WTC11 (cell line): Measurements from ENCODE around the gene INHA. TPM values are rescaled to one million over a fixed set of nuclear protein-coding genes. Genes with fewer than 3 reads are reported as not detected.

Experiments used
- ATAC-seq: fragments of 200-7000 bp; cut with Tn5 transposase; 2 replicates; pipeline ENCODE4 v1.10.0; 2021; ENCODE audit warnings: mild to moderate bottlenecking, moderate library complexity
- CTCF ChIA-PET: fragments of 300-600 bp; sonication (Branson Sonifier 250); formaldehyde crosslinking; loops from one replicate; lab custom pipeline; 2021; ENCODE audit warnings: antibody characterized with exemption; lab: Charles Lee
- POLR2A ChIA-PET: fragments of 350-600 bp; sonication (Branson Sonifier 250); formaldehyde crosslinking; loops from one replicate; lab custom pipeline; 2021; ENCODE audit warnings: antibody characterized with exemption; lab: Charles Lee
- DNase-seq: peaks from one replicate; pipeline ENCODE4 v3.0.0; 2021; ENCODE audit warnings: low spot score
- H3K27ac Mint-ChIP-seq: 2 replicates; pipeline ENCODE4 v1.8.0; 2021; ENCODE audit warnings: mixed read lengths
- H3K27me3 Mint-ChIP-seq: 2 replicates; pipeline ENCODE4 v1.8.0; 2021; ENCODE audit warnings: low read depth, mild to moderate bottlenecking, moderate library complexity, mixed read lengths
- H3K36me3 Mint-ChIP-seq: 2 replicates; pipeline ENCODE4 v1.8.0; 2021; ENCODE audit warnings: mixed read lengths
- H3K4me1 Mint-ChIP-seq: 2 replicates; pipeline ENCODE4 v1.8.0; 2022; ENCODE audit warnings: mixed read lengths
- H3K4me3 Mint-ChIP-seq: 2 replicates; pipeline ENCODE4 v1.8.0; 2021; ENCODE audit warnings: mild to moderate bottlenecking, moderate library complexity, mixed read lengths
- H3K9me3 Mint-ChIP-seq: 2 replicates; pipeline ENCODE4 v1.8.0; 2021; ENCODE audit warnings: mixed read lengths
- CDX4 ChIP-seq: fragments of 250-450 bp; sonication (Bioruptor Pico); IDR thresholded peaks from 2 replicates; pipeline ENCODE4 v1.9.0; 2021; ENCODE audit warnings: moderate library complexity, mild to moderate bottlenecking, inconsistent platforms, borderline replicate concordance
- E2F1 ChIP-seq: sonication (generic); formaldehyde crosslinking; IDR thresholded peaks from 2 replicates; pipeline ENCODE4 v1.8.0; 2022; ENCODE audit warnings: mild to moderate bottlenecking, missing genetic modification reagents
- EMX1 ChIP-seq: fragments of 250-450 bp; sonication (Bioruptor Pico); IDR thresholded peaks from 2 replicates; pipeline ENCODE4 v1.8.0; 2021; ENCODE audit warnings: mild to moderate bottlenecking
- ETV6 ChIP-seq: sonication (generic); formaldehyde crosslinking; IDR thresholded peaks from 2 replicates; pipeline ENCODE4 v1.8.1; 2022; ENCODE audit warnings: mild to moderate bottlenecking, missing genetic modification reagents
- FOXK1 ChIP-seq: sonication (generic); formaldehyde crosslinking; IDR thresholded peaks from 2 replicates; pipeline ENCODE4 v1.8.0; 2022; ENCODE audit warnings: mild to moderate bottlenecking, moderate library complexity, missing genetic modification reagents
- GTF2I ChIP-seq: fragments of 250-450 bp; sonication (Bioruptor Pico); conservative IDR thresholded peaks from 2 replicates; pipeline ENCODE4 v1.4.0; 2021; ENCODE audit warnings: mild to moderate bottlenecking
- IRF2 ChIP-seq: sonication (generic); formaldehyde crosslinking; IDR thresholded peaks from 2 replicates; pipeline ENCODE4 v1.8.0; 2022; ENCODE audit warnings: low read depth, missing genetic modification reagents, borderline replicate concordance
- NFYB ChIP-seq: sonication (generic); formaldehyde crosslinking; conservative IDR thresholded peaks from 2 replicates; pipeline ENCODE4 v1.8.0; 2022; ENCODE audit warnings: low read depth, missing genetic modification reagents
- NR3C1 ChIP-seq: sonication (generic); formaldehyde crosslinking; conservative IDR thresholded peaks from 2 replicates; pipeline ENCODE4 v1.8.1; 2023; ENCODE audit warnings: low read depth, mild to moderate bottlenecking, missing genetic modification reagents
- RELA ChIP-seq: sonication (generic); formaldehyde crosslinking; IDR thresholded peaks from 2 replicates; pipeline ENCODE4 v1.8.1; 2022; ENCODE audit warnings: missing genetic modification reagents, mild to moderate bottlenecking, borderline replicate concordance
- ZBTB21 ChIP-seq: sonication (generic); formaldehyde crosslinking; IDR thresholded peaks from 2 replicates; pipeline ENCODE4 v1.8.1; 2023; ENCODE audit warnings: mild to moderate bottlenecking, missing genetic modification reagents, borderline replicate concordance
- ZNF317 ChIP-seq: sonication (generic); formaldehyde crosslinking; IDR thresholded peaks from 2 replicates; pipeline ENCODE4 v1.8.1; 2023; ENCODE audit warnings: low read depth, mild to moderate bottlenecking, moderate library complexity, missing genetic modification reagents, borderline replicate concordance
- ZNF416 ChIP-seq: fragments of 250-450 bp; sonication (Bioruptor Pico); IDR thresholded peaks from 2 replicates; pipeline ENCODE4 v1.9.0; 2021; ENCODE audit warnings: mild to moderate bottlenecking, inconsistent platforms
- ZNF532 ChIP-seq: fragments of 250-450 bp; sonication (Bioruptor Pico); IDR thresholded peaks from 2 replicates; pipeline ENCODE4 v1.9.0; 2021; ENCODE audit warnings: mild to moderate bottlenecking, borderline replicate concordance
- total RNA-seq: library from RNA; stranded (reverse); gene quantifications from 3 replicates; pipeline ENCODE4 v1.2.3, GENCODE V29; 2021
- TF ChIP-seq, protein P1 (sequence below): sonication (generic); formaldehyde crosslinking; IDR thresholded peaks from 2 replicates; pipeline ENCODE4 v1.8.1; 2023; ENCODE audit warnings: mild to moderate bottlenecking, moderate library complexity, missing genetic modification reagents
- TF ChIP-seq, protein P2 (sequence below): sonication (generic); formaldehyde crosslinking; IDR thresholded peaks from 2 replicates; pipeline ENCODE4 v1.8.0; 2022; ENCODE audit warnings: mild to moderate bottlenecking, missing genetic modification reagents
- TF ChIP-seq, protein P3 (sequence below): sonication (generic); formaldehyde crosslinking; IDR thresholded peaks from 2 replicates; pipeline ENCODE4 v1.8.1; 2022; ENCODE audit warnings: low read depth, missing genetic modification reagents, borderline replicate concordance
- TF ChIP-seq, protein P4 (sequence below): sonication (generic); formaldehyde crosslinking; IDR thresholded peaks from 2 replicates; pipeline ENCODE4 v1.8.1; 2022; ENCODE audit warnings: mild to moderate bottlenecking, missing genetic modification reagents, moderate library complexity, borderline replicate concordance
- TF ChIP-seq, protein P5 (sequence below): sonication (generic); formaldehyde crosslinking; IDR thresholded peaks from 2 replicates; pipeline ENCODE4 v1.8.0; 2022; ENCODE audit warnings: mild to moderate bottlenecking, missing genetic modification reagents

INHA gene
- total RNA-seq, 1 experiment from 2014 or later: 1.4 TPM

DNA sequence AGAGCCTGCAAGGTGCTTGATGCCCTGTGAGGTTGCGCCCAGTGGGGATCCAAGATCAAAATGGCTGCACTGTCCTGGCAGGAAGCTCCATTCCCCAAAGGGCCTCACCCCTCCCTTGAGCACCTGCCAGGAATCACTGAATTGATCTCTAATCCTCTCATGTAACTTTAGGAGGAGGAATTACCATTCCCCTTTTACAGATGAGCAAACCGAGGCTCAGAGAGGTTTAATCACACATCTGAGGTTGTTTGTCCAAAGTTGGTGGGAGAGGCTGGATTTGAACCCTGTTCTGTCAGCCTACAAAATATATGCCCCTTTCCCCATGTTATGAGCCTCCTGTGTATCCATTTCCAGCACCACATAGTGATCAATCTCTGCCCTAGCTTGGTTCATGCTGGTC, 47.3 kb upstream of the INHA start:
- CTCF ChIA-PET: interaction anchor here (1.5 to 41.3 kb wide), 3 partner anchors 17 to 78 kb away, joined by 3 to 2316 read pairs (median 188); partner anchors contain the start of gene GMPPA
- POLR2A ChIA-PET: interaction anchor here (1.5 kb wide), 1 partner anchor 29 kb away, joined by 5 read pairs; a partner anchor contains a TSS
- ATAC-seq (no peak), DNase-seq (no peak)
- no peak for TF ChIP-seq EMX1 (CRISPR knock-in tag)
- TF ChIP-seq ZNF317 (CRISPR knock-in tag): no peak
- TF ChIP-seq RELA (CRISPR knock-in tag): no peak
- TF ChIP-seq FOXK1 (CRISPR knock-in tag): no peak
- TF ChIP-seq, protein P1, sequence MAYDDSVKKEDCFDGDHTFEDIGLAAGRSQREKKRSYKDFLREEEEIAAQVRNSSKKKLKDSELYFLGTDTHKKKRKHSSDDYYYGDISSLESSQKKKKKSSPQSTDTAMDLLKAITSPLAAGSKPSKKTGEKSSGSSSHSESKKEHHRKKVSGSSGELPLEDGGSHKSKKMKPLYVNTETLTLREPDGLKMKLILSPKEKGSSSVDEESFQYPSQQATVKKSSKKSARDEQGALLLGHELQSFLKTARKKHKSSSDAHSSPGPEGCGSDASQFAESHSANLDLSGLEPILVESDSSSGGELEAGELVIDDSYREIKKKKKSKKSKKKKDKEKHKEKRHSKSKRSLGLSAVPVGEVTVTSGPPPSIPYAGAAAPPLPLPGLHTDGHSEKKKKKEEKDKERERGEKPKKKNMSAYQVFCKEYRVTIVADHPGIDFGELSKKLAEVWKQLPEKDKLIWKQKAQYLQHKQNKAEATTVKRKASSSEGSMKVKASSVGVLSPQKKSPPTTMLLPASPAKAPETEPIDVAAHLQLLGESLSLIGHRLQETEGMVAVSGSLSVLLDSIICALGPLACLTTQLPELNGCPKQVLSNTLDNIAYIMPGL: no peak
- no peak for TF ChIP-seq ETV6
- TF ChIP-seq CDX4 (CRISPR knock-in tag): no peak
- TF ChIP-seq IRF2 (CRISPR knock-in tag): no peak
- Mint-ChIP-seq H3K9me3 (no peaks in the 10 kb centered on the region), H3K27me3 (peaks cover 47% of the 10 kb centered on the region), H3K27ac (no peak overlapping the region), H3K4me3 (no peak overlapping the region), H3K36me3 (no peaks in the 10 kb centered on the region), H3K4me1 (peaks cover 63% of the 10 kb centered on the region)

- ChIA-PET CTCF (interaction anchor here (0.9 to 41.3 kb wide), 10 partner anchors 10 to 122 kb away, joined by 3 to 2316 read pairs (median 12); partner anchors contain the start of genes ASIC4, GMPPA and SPEG), POLR2A (interaction anchor here (1.0 to 1.5 kb wide), 2 partner anchors 19 to 30 kb away, joined by 3 to 5 read pairs; a partner anchor contains a TSS)
- Mint-ChIP-seq H3K36me3 (no peaks in the 10 kb centered on the region), H3K4me3 (no peak overlapping the region), H3K27me3 (peaks cover 56% of the 10 kb centered on the region), H3K9me3 (no peaks in the 10 kb centered on the region), H3K27ac (no peak overlapping the region), H3K4me1 (peaks cover 62% of the 10 kb centered on the region)
- ATAC-seq: no peak
- DNase-seq: no peak
- TF ChIP-seq, protein P2, sequence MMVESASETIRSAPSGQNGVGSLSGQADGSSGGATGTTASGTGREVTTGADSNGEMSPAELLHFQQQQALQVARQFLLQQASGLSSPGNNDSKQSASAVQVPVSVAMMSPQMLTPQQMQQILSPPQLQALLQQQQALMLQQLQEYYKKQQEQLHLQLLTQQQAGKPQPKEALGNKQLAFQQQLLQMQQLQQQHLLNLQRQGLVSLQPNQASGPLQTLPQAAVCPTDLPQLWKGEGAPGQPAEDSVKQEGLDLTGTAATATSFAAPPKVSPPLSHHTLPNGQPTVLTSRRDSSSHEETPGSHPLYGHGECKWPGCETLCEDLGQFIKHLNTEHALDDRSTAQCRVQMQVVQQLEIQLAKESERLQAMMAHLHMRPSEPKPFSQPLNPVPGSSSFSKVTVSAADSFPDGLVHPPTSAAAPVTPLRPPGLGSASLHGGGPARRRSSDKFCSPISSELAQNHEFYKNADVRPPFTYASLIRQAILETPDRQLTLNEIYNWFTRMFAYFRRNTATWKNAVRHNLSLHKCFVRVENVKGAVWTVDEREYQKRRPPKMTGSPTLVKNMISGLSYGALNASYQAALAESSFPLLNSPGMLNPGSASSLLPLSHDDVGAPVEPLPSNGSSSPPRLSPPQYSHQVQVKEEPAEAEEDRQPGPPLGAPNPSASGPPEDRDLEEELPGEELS: no peak
- TF ChIP-seq, protein P3, sequence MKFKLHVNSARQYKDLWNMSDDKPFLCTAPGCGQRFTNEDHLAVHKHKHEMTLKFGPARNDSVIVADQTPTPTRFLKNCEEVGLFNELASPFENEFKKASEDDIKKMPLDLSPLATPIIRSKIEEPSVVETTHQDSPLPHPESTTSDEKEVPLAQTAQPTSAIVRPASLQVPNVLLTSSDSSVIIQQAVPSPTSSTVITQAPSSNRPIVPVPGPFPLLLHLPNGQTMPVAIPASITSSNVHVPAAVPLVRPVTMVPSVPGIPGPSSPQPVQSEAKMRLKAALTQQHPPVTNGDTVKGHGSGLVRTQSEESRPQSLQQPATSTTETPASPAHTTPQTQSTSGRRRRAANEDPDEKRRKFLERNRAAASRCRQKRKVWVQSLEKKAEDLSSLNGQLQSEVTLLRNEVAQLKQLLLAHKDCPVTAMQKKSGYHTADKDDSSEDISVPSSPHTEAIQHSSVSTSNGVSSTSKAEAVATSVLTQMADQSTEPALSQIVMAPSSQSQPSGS (CRISPR knock-in tag): no peak
- no peak for TF ChIP-seq ZBTB21
- TF ChIP-seq NR3C1 (CRISPR knock-in tag): no peak
- no peak for TF ChIP-seq GTF2I (CRISPR knock-in tag)
- no peak for TF ChIP-seq RELA (CRISPR knock-in tag)
- TF ChIP-seq ZNF416 (CRISPR knock-in tag): no peak
- no peak for TF ChIP-seq E2F1 (CRISPR knock-in tag)
- TF ChIP-seq, protein P4, sequence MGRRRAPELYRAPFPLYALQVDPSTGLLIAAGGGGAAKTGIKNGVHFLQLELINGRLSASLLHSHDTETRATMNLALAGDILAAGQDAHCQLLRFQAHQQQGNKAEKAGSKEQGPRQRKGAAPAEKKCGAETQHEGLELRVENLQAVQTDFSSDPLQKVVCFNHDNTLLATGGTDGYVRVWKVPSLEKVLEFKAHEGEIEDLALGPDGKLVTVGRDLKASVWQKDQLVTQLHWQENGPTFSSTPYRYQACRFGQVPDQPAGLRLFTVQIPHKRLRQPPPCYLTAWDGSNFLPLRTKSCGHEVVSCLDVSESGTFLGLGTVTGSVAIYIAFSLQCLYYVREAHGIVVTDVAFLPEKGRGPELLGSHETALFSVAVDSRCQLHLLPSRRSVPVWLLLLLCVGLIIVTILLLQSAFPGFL (CRISPR knock-in tag): no peak
- TF ChIP-seq, protein P5, sequence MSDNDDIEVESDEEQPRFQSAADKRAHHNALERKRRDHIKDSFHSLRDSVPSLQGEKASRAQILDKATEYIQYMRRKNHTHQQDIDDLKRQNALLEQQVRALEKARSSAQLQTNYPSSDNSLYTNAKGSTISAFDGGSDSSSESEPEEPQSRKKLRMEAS: no peak
- TF ChIP-seq NFYB (CRISPR knock-in tag): no peak
- TF ChIP-seq ZNF532 (CRISPR knock-in tag): no peak
These were observed 46.4 kb upstream of the INHA start for GRCh38 chr2:219525533-219526232.
